Fibroblast of lung (primary cell): ENCODE data around the gene C6orf136.

Experiments used
- CTCF ChIP-seq, 2 donors: IDR thresholded peaks in 1 of 2; conservative IDR thresholded peaks in 1 of 2; 1 replicate in 1 of 2; 2 replicates in 1 of 2; pipeline ENCODE4 v1.5.1; 2011 to 2012; ENCODE audit warnings: low read length in 2 of 2, control low read depth in 1 of 2, inconsistent platforms in 1 of 2, low read depth in 1 of 2, mild to moderate bottlenecking in 1 of 2
- EZH2 ChIP-seq: IDR thresholded peaks from 2 replicates; pipeline ENCODE4 v1.5.1; 2012; ENCODE audit warnings: low read length, control low read depth, mild to moderate bottlenecking; ENCODE audit errors: missing control alignments

- TF ChIP-seq EZH2 (no peak), CTCF (conservative IDR thresholded peaks at IDR 0.05 in 1 of 2, IDR thresholded peaks at IDR 0.05 in 1 of 2; ENCODE audit: low read depth in 1 of 2, low read length in 2 of 2) (no peak)
These were observed 45.5 kb upstream of the C6orf136 start for GRCh38 chr6:30601436-30601814.
